Measurements from ENCODE around the gene TAF1. TPM values are rescaled to one million over a fixed set of nuclear protein-coding genes. Genes with fewer than 3 reads are reported as not detected.
A peak's percentile ranks its signal among the peaks of the same experiment; 100 is the strongest.
"Not testable (repeated sequence)": the region's sequence is repeated elsewhere in the genome, so short reads cannot be mapped to it uniquely, and the experiment has no call there.

TAF1 gene
- total and polyA plus RNA-seq, 7 donors, result 5.5 to 25.6 (median 22.3) TPM

- DNase-seq (no peak), ATAC-seq (no peak)
- 87 to 99% (median 95%) methylated on average over 3 of the region's 3 CpGs for WGBS, 3 donors
- no peaks in the 10 kb centered on the region for H3K27me3 ChIP-seq (ENCODE audit: insufficient read depth in 3 of 3, low read length in 2 of 3)
- intact Hi-C loops (cut with DNase I), result no loop called here
- H3K4me1 ChIP-seq, result no peaks in the 10 kb centered on the region
- no peak overlapping the region for H3K27ac ChIP-seq
- H3K4me3 ChIP-seq, result no peak overlapping the region
- H3K36me3 ChIP-seq (ENCODE audit: insufficient read depth in 1 of 2, low read depth in 1 of 2), result no peaks in the 10 kb centered on the region
- H3K9me3 ChIP-seq, result peaks cover 14% of the 10 kb centered on the region
- no peak for TF ChIP-seq CTCF (IDR thresholded peaks at IDR 0.05)
These were observed 39.8 kb upstream of the TAF1 start for GRCh38 chrX:71326394-71326793.

- intact Hi-C loops (cut with DNase I); ATAC-seq; H3K9me3 ChIP-seq: not testable (repeated sequence)
These were observed 16.9 kb upstream of the TAF1 start for GRCh38 chrX:71349151-71349665.

GRCh38 chrX:71349867-71350266, 16.3 kb upstream of the TAF1 start:
- H3K4me3 ChIP-seq; ATAC-seq; DNase-seq; H3K4me1 ChIP-seq; H3K27me3 ChIP-seq (ENCODE audit: insufficient read depth in 3 of 3, low read length in 2 of 3); H3K36me3 ChIP-seq (ENCODE audit: insufficient read depth in 1 of 2, low read depth in 1 of 2); H3K9me3 ChIP-seq; intact Hi-C loops (cut with DNase I); H3K27ac ChIP-seq: not testable (repeated sequence)
- 17 to 33% (median 24%) methylated on average over 1 to 3 of the region's 6 CpGs for WGBS, 3 donors

More at GRCh38 chrX:71349151-71349665, 16.9 kb upstream of the TAF1 start:
- not testable (repeated sequence) for H3K4me3 ChIP-seq; H3K36me3 ChIP-seq (ENCODE audit: insufficient read depth in 1 of 2, low read depth in 1 of 2); H3K4me1 ChIP-seq; H3K27me3 ChIP-seq (ENCODE audit: insufficient read depth in 3 of 3, low read length in 2 of 3); H3K27ac ChIP-seq; DNase-seq
- WGBS, 3 donors, result 49 to 84% (median 82%) methylated on average over 2 of the region's 5 CpGs

- H3K27ac ChIP-seq; ATAC-seq; H3K4me3 ChIP-seq; DNase-seq; H3K9me3 ChIP-seq; H3K4me1 ChIP-seq; H3K36me3 ChIP-seq (ENCODE audit: insufficient read depth in 1 of 2, low read depth in 1 of 2); H3K27me3 ChIP-seq (ENCODE audit: insufficient read depth in 3 of 3, low read length in 2 of 3); intact Hi-C loops (cut with DNase I): not testable (repeated sequence)
- 68 to 89% (median 82%) methylated on average over 5 of the region's 5 CpGs for WGBS, 3 donors
These were observed 13.7 kb upstream of the TAF1 start for GRCh38 chrX:71352439-71352838.

GRCh38 chrX:71364221-71364620, 1.9 kb upstream of the TAF1 start:
- intact Hi-C loops (cut with DNase I), result loop anchor here in 1 of 2 donors (10.0 kb wide), 2 partner anchors 59 to 179 kb away; partner anchors contain the start of gene ITGB1BP2
- peaks cover 0 to 10% of the 10 kb centered on the region in 2 donors for H3K36me3 ChIP-seq (ENCODE audit: insufficient read depth in 1 of 2, low read depth in 1 of 2)
- H3K4me3 ChIP-seq, result no peak overlapping the region
- no peak for ATAC-seq
- WGBS, 3 donors, result 90 to 97% (median 96%) methylated on average over 13 to 14 of the region's 14 CpGs
- no peak for DNase-seq
- no peaks in the 10 kb centered on the region for H3K9me3 ChIP-seq
- H3K27me3 ChIP-seq (ENCODE audit: insufficient read depth in 3 of 3, low read length in 2 of 3), result no peaks in the 10 kb centered on the region
- no peak overlapping the region for H3K27ac ChIP-seq
- TF ChIP-seq CTCF (IDR thresholded peaks at IDR 0.05), result no peak
- peaks cover 8% of the 10 kb centered on the region for H3K4me1 ChIP-seq

GRCh38 chrX:71365356-71365874, 742 bp upstream of the TAF1 start:
- ATAC-seq, result peak in 2 of 4 donors; percentile 0 to 24

More at GRCh38 chrX:71365356-71365874, 742 bp upstream of the TAF1 start:
- intact Hi-C loops (cut with DNase I), result loop anchor here in 1 of 2 donors (10.0 kb wide), 2 partner anchors 61 to 181 kb away; partner anchors contain the start of gene ITGB1BP2
- no peak for DNase-seq
- Histone ChIP-seq H3K4me1 (peaks cover 8% of the 10 kb centered on the region), H3K27me3 (ENCODE audit: insufficient read depth in 3 of 3, low read length in 2 of 3) (no peaks in the 10 kb centered on the region), H3K4me3 (peak overlapping the region; percentile 81), H3K9me3 (no peaks in the 10 kb centered on the region), H3K36me3 (ENCODE audit: insufficient read depth in 1 of 2, low read depth in 1 of 2) (peaks cover 0 to 19% of the 10 kb centered on the region in 2 donors), H3K27ac (peak overlapping the region; percentile 87)
- 2 to 43% (median 3%) methylated on average over 16 of the region's 16 CpGs for WGBS, 3 donors
- no peak for TF ChIP-seq CTCF (IDR thresholded peaks at IDR 0.05)
